Effector memory CD8-positive, alpha-beta T cell (primary cell): ENCODE measurements around the gene FLYWCH1.

Source experiments
- ATAC-seq: fragments of 150-1000 bp; cut with Tn5 transposase; replicated peaks from 2 replicates; pipeline ENCODE4 v1.10.0; 2021; ENCODE audit warnings: mild to moderate bottlenecking, moderate library complexity
- DNase-seq, 3 experiments: peaks; one replicate each; pipeline ENCODE4 v3.0.0; 2021
- H3K27ac Mint-ChIP-seq, 2 donors: one replicate each; pipeline ENCODE4 v1.8.0; 2022; ENCODE audit warnings: mild to moderate bottlenecking in 2 of 2, mixed read lengths in 2 of 2, moderate library complexity in 2 of 2
- H3K27me3 Mint-ChIP-seq, 2 donors: one replicate each; pipeline ENCODE4 v1.8.0; 2022; ENCODE audit warnings: mixed read lengths in 2 of 2
- H3K36me3 Mint-ChIP-seq: one replicate; pipeline ENCODE4 v1.8.0; 2022; ENCODE audit warnings: mild to moderate bottlenecking, moderate library complexity, mixed read lengths; ENCODE audit not compliant: insufficient read depth
- H3K4me1 Mint-ChIP-seq, 2 donors: one replicate each; pipeline ENCODE4 v1.8.0; 2022; ENCODE audit warnings: low read depth in 2 of 2, mixed read lengths in 2 of 2
- H3K4me3 Mint-ChIP-seq, 2 donors: one replicate each; pipeline ENCODE4 v1.8.0; 2022; ENCODE audit warnings: mild to moderate bottlenecking in 2 of 2, mixed read lengths in 2 of 2, moderate library complexity in 2 of 2
- H3K9me3 Mint-ChIP-seq, 2 donors: one replicate each; pipeline ENCODE4 v1.8.0; 2022; ENCODE audit warnings: mixed read lengths in 2 of 2

The FLYWCH1 gene

DNA sequence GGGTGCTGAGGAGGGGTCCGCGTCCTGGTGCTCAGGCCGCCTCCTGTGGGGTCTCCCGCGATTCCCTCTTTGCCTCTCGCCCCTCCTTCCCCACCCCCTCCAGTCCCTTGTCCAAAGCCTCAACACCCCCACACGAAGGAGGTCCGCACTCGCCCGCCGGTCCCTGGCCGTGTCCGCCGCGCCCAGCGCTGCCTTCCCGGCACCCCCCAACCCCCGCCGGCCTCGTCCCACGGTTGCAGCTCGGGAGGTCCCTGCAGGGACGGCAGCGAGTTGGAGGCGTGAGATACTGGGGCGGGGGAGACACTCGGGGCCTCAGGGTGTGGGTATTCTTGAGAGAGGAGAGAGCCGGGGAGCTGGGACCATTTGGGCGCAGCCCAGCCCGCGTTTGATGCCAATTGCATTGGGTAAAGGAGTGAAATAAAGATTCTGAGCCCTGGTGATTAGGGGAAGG lies 28.2 kb upstream of the FLYWCH1 start:
- peak overlapping the region; percentile 94 to 95 for H3K27ac Mint-ChIP-seq
- no peaks in the 10 kb centered on the region for H3K27me3 Mint-ChIP-seq
- peak overlapping the region; percentile 91 for H3K4me3 Mint-ChIP-seq
- no peak for DNase-seq
- H3K36me3 Mint-ChIP-seq: peaks cover 18% of the 10 kb centered on the region
- ATAC-seq: no peak
- H3K9me3 Mint-ChIP-seq: no peaks in the 10 kb centered on the region
- H3K4me1 Mint-ChIP-seq: peaks cover 10 to 17% of the 10 kb centered on the region in 2 donors

DNA sequence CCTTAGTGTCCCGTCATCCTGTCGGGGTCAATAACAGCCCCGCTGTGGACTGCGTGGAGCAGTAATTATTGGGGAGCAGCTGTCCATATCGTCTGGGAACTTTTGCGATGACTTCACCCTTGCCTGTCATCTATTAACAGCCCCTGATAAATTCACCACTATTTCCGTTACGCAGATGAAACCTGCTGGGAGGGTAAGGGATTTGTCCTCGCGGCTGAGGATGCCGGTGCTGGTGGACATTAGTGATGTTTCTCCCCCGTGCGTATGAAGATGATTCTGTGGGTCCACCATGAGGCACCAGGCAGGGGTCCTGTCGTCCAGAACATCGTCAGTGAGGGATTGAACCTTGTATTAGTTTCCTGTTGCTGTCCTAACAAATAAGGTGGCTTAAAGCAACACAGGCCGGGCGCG lies 27.7 kb upstream of the FLYWCH1 start:
- Mint-ChIP-seq H3K36me3 (peaks cover 18% of the 10 kb centered on the region), H3K9me3 (no peaks in the 10 kb centered on the region), H3K27me3 (no peaks in the 10 kb centered on the region), H3K4me1 (peaks cover 10 to 17% of the 10 kb centered on the region in 2 donors), H3K27ac (peak overlapping the region; percentile 63 to 95), H3K4me3 (peak overlapping the region; percentile 91)
- DNase-seq (no peak), ATAC-seq (no peak)

DNA sequence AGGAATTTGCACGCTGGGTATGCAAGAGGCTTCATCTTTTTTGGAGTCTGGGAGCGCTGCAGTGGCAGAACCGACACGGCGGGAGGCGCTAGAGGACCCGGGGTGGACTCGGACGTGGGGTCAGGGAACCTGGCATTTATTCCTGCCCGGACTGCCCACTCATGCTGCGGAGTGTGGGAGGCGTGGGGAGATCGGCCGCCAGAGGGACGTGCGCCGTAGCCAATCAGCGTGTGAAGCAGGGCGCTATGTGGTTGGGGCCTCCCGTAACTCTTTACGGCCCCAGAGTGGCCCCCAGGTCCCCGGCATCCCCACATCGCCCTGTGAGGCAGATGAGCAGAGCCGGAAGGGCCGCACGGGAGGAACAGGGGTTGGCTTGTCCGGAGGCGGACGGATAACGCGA lies 17.5 kb upstream of the FLYWCH1 start:
- Mint-ChIP-seq H3K4me1 (no peaks in the 10 kb centered on the region), H3K36me3 (peaks cover 2% of the 10 kb centered on the region), H3K27me3 (no peaks in the 10 kb centered on the region), H3K27ac (no peak overlapping the region), H3K4me3 (no peak overlapping the region), H3K9me3 (no peaks in the 10 kb centered on the region)
- DNase-seq (no peak), ATAC-seq (no peak)

DNA sequence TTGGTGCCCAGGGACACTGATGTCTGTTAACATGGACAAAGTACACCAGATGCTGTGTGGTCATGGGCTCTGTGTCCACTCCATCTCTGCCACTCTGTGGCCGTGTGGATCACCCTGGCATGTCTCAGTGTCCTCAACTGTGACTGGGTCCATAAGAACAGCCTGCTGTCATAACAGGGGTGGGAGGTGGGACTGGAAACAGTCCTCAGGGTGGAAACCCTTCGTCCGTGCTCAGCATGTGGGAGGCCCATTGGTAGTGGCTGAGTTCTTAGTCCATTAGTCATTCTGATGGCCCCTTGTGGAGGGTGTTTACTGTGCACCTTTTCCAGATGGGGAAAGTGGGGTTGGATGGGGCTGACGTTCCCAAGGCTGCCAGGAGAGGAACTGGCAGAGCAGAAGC lies 15.9 kb upstream of the FLYWCH1 start:
- DNase-seq: no peak
- Mint-ChIP-seq H3K9me3 (no peaks in the 10 kb centered on the region), H3K4me3 (no peak overlapping the region), H3K27ac (no peak overlapping the region), H3K4me1 (no peaks in the 10 kb centered on the region), H3K36me3 (peaks cover 5% of the 10 kb centered on the region), H3K27me3 (no peaks in the 10 kb centered on the region)
- ATAC-seq: no peak

DNA sequence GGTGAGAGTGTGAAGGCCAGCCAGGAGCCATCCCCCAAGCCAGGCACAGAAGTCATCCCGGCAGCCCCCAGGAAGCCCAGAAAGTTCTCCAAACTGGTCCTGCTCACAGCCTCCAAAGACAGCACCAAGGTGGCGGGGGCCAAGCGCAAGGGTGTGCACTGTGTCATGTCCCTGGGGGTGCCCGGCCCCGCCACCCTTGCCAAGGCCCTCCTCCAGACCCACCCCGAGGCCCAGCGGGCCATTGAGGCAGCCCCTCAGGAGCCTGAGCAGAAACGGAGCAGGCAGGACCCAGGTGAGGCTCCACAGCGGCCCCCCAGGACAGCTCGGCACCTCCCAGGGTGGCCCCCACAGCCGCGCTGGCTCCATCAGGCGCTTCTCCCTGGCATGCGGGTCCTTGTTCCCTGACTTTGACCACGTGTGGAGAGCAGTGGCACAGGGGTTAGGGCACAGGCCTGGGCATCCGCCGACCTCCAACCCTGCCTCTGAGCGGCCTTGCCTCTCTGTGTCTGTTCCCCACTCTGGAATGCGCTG lies 15.2 kb upstream of the FLYWCH1 start:
- H3K27ac Mint-ChIP-seq: peak overlapping the region in 1 of 2 donors; percentile 53
- ATAC-seq: no peak
- DNase-seq: no peak
- H3K36me3 Mint-ChIP-seq: peaks cover 5% of the 10 kb centered on the region
- no peaks in the 10 kb centered on the region for H3K4me1 Mint-ChIP-seq
- no peaks in the 10 kb centered on the region for H3K27me3 Mint-ChIP-seq
- no peak overlapping the region for H3K4me3 Mint-ChIP-seq
- no peaks in the 10 kb centered on the region for H3K9me3 Mint-ChIP-seq

DNA sequence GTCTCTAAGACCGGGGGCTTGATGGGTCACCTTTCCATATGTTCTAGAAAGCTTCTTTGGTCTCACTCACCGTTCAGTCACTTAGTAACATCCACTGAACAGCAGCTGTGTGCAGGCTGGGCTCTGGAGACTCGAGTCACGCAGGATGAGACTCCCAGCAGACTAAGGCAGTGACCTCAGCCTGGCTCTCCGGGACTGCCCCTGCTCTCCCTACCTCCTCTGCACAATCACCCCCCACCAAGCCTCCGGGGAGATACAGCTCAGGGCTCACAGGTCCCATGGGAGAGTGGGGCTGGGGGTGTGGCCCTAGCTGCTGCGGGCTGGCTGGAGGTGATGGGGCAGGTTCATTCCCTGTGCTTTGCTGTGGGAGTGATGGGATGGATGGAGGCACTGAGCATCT lies 14.6 kb upstream of the FLYWCH1 start:
- Mint-ChIP-seq H3K36me3 (peaks cover 5% of the 10 kb centered on the region), H3K4me1 (no peaks in the 10 kb centered on the region), H3K27ac (peak overlapping the region in 1 of 2 donors; percentile 53), H3K4me3 (no peak overlapping the region), H3K9me3 (no peaks in the 10 kb centered on the region), H3K27me3 (no peaks in the 10 kb centered on the region)
- ATAC-seq (no peak), DNase-seq (no peak)

DNA sequence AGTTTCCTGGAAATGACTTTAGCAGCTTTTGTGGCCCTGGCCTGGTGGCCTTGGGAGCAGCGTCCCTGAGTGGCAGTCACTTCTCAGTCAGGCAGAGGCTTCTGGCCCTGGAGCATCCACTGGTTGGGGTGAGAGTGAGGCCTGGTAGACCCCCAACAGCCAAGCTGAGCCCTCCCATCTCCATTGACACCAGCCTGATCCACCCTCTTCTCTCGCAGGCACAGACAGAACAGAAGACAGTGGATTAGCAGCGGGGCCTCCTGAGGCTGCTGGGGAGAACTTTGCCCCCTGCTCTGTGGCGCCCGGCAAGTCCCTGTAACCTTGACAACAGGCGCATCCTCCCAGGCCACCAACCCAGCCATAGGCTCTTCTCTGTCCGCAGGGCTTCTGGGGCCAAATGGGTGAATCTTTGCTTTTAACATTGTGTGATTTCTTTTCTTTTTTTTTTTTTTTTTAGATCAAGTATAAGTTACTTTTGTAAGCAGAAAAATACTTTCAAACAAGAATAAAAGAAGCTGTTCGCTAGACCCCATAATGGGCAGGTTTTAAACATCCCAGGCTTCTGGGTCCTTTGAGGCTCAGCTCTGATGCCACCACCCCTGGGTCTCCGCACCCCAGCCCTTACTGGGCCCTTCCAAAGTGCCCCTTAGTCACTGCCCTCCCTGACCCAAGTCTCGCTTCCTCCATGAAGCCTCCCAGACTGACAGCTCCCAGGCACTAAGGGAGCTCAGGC lies 12.7 kb upstream of the FLYWCH1 start:
- Mint-ChIP-seq H3K9me3 (no peaks in the 10 kb centered on the region), H3K27ac (no peak overlapping the region), H3K4me3 (no peak overlapping the region), H3K27me3 (no peaks in the 10 kb centered on the region), H3K4me1 (peaks cover 3% of the 10 kb centered on the region in 2 donors), H3K36me3 (peaks cover 3% of the 10 kb centered on the region)
- no peak for ATAC-seq
- no peak for DNase-seq

DNA sequence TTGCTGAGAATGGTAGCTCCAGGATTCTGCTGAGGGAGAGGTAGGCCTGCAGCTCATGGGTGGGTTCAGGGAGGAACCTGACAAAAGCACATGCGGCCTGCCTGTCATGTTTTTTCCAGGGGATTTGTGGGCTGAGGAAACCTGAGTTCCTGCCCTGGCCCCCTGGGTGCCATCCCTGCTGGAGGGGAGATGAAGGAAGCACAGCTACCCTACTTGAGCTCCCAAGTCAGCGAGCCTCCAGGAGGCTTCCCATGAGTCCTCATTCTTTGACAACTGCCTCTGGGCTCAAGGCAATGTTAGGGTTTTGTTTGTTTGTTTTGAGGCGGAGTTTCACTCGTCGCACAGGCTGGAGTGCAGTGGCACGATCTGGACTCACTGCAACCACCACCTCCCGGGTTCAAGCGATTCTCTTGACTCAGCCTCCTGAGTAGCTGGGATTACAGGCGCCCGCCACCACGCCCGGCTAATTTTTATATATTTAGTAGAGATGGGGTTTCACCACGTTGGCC lies 12.1 kb upstream of the FLYWCH1 start:
- peaks cover 2% of the 10 kb centered on the region for H3K36me3 Mint-ChIP-seq
- DNase-seq (no peak), ATAC-seq (no peak)
- no peaks in the 10 kb centered on the region for H3K9me3 Mint-ChIP-seq
- H3K4me3 Mint-ChIP-seq: no peak overlapping the region
- peaks cover 6 to 7% of the 10 kb centered on the region in 2 donors for H3K4me1 Mint-ChIP-seq
- no peaks in the 10 kb centered on the region for H3K27me3 Mint-ChIP-seq
- no peak overlapping the region for H3K27ac Mint-ChIP-seq

DNA sequence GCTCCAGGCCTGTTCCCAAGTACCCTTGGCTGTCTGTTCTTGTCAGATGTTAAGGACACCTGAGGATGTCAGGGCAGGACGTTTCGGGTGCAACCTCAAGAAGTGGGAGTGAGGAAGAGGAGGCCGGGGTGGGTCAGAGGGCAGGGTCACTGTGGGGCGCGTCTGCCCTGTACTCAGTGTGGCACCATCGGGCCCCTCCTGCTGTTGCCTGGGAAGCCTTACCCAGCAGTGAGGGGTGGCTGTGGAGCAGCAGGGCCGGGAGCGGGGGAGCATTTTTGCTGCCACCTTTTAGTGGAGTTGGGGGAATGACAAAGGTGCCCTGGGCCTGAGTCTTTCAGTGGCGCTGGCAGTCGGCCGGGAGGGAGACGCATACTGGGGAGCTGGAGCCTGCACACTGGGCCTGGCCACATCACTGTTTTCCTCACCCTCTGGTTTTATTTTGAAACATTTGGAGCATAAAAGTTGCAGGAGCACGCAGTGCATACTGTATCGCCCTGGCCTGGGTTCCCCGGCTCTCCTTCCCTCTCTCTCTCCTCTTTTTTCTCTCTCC lies 11.1 kb upstream of the FLYWCH1 start:
- ATAC-seq: no peak

DNA sequence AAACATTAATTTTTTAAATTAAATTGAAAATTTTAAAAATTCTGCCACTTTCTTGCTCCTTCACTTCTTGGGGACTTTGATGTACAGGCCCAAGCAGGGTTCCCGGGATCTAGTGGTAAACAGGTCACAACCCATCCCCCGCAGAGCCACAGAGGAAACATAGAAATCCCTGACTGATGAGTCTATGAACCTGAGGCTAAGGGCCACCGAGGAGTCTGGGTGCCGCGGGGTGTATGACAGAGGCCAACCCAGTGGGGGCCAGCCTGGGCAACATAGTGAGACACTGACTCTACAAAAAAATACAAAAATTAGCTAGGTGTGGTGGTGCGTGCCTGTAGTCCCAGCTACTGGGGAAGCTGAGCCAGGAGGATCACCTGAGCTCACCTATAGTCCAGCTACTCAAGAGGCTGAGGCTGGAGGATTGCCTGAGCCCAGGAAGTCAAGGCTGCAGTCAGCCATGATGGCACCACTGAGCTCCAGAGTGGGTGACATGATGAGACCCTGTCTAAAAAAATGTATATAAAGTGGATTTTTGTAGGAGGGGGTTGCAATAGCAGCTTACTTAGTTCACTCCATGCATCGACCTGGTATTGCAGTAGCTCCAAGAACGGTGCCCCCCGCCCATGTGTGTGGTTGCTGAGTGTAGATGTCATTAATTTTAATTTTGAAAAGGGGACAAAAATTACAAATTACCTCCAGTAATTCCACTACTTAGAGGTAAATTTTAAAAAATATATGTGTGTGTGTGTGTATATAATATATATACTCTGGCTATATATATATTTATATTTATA lies 9.2 kb upstream of the FLYWCH1 start:
- Mint-ChIP-seq H3K9me3 (no peaks in the 10 kb centered on the region), H3K27ac (no peak overlapping the region), H3K27me3 (no peaks in the 10 kb centered on the region), H3K36me3 (peaks cover 7% of the 10 kb centered on the region), H3K4me3 (no peak overlapping the region), H3K4me1 (peaks cover 19 to 26% of the 10 kb centered on the region in 2 donors)
- no peak for DNase-seq
- ATAC-seq: no peak

More for the DNA sequence above, 11.1 kb upstream of the FLYWCH1 start:
- Mint-ChIP-seq H3K27ac (no peak overlapping the region), H3K36me3 (peaks cover 3% of the 10 kb centered on the region), H3K27me3 (no peaks in the 10 kb centered on the region), H3K9me3 (no peaks in the 10 kb centered on the region), H3K4me1 (peaks cover 9% of the 10 kb centered on the region in 2 donors), H3K4me3 (no peak overlapping the region)
- no peak for DNase-seq

DNA sequence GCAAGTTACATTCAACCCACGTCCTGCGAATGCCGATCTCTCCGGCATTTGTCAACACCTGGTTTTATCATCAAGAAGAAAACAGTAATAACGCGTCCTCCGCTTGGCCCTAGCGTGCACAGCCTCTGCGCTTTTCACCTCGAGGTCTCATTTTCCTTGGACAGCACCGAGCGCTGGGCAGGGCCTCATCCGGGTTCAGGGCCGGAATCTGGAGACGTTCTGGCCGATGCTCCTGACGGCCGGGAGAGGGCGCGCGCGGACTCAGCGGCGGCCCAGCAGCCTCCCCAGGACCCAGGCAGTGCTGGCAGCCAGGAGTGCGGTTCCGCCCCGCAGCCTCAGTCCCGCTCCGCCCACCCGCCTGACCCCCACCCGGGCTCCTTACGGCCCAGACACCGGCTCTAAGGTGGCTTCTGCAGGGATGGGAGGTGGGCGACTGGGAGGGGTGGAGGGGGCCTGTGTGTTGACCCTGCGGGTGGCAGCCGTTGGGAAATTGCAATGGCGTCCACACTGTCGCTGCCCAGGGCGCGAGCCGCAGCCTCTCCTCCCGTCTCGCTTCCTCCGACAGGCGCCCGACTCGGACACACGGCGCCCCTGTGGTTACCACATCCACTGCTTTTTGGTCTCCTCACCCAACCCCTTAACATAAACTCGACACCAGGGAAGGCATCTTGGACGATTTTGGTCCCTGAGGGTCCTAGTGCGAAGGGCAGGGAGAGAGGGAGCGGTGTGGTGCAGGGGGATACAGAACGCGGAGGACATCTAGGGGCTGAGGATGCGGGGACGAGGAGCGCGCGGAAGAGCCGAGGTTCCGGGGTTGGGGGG lies 7.4 kb upstream of the FLYWCH1 start:
- H3K36me3 Mint-ChIP-seq: peaks cover 11% of the 10 kb centered on the region
- peaks cover 19 to 26% of the 10 kb centered on the region in 2 donors for H3K4me1 Mint-ChIP-seq
- ATAC-seq (peak; percentile 63), DNase-seq (peak; percentile 66 to 72 (median 71))
- H3K4me3 Mint-ChIP-seq: peak overlapping the region; percentile 91 to 98
- no peaks in the 10 kb centered on the region for H3K27me3 Mint-ChIP-seq
- no peaks in the 10 kb centered on the region for H3K9me3 Mint-ChIP-seq
- peak overlapping the region; percentile 49 to 91 for H3K27ac Mint-ChIP-seq

DNA sequence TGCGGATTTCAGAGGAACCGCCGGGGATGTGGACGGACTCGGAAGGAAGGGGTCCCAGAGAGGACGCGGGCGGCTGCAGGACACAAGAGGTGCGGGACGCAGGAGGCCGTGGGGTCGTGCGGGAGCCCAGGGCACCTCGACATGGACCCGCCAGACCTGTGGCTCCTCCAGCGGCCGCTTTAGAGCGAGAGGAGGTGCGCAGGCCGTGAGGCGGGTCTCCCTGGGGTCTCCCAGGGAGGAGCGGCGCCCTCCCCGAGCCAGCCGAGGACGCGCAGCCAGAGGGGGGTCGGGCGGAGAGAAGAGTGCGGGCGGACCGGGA lies 6.8 kb upstream of the FLYWCH1 start:
- H3K36me3 Mint-ChIP-seq: peaks cover 11% of the 10 kb centered on the region
- H3K27me3 Mint-ChIP-seq: no peaks in the 10 kb centered on the region
- H3K9me3 Mint-ChIP-seq: no peaks in the 10 kb centered on the region
- H3K27ac Mint-ChIP-seq: peak overlapping the region; percentile 49 to 91
- peak overlapping the region; percentile 91 to 98 for H3K4me3 Mint-ChIP-seq
- H3K4me1 Mint-ChIP-seq: peaks cover 19 to 26% of the 10 kb centered on the region in 2 donors
- ATAC-seq: no peak
- DNase-seq: peak in 1 of 3 experiments; percentile 31
